ENCODE measurements around the gene MRPL40. TPM values are rescaled to one million over a fixed set of nuclear protein-coding genes. Genes with fewer than 3 reads are reported as not detected.

Gene MRPL40
- total and polyA plus RNA-seq, 2 experiments from 2014 or later: 15.5 to 53.5 TPM

GRCh38 chr22:19398652-19399051 is 33.7 kb upstream of the MRPL40 start:
- peaks cover 17% of the 10 kb centered on the region for H3K36me3 ChIP-seq (ENCODE audit: insufficient read depth)
- H3K27ac Mint-ChIP-seq: no peak overlapping the region
- no peak for ATAC-seq

More at GRCh38 chr22:19398652-19399051, 33.7 kb upstream of the MRPL40 start:
- Mint-ChIP-seq H3K36me3 (ENCODE audit: low read depth) (peaks cover 55% of the 10 kb centered on the region), H3K9me3 (no peaks in the 10 kb centered on the region), H3K27me3 (ENCODE audit: insufficient read depth, low read depth, poor library complexity) (peaks cover 10% of the 10 kb centered on the region), H3K4me3 (no peak overlapping the region), H3K4me1 (no peaks in the 10 kb centered on the region)
- H3K27me3 ChIP-seq (ENCODE audit: insufficient read depth): no peaks in the 10 kb centered on the region
- no peaks in the 10 kb centered on the region for H3F3A ChIP-seq (replicated peaks; ENCODE audit: low read depth)
- TF ChIP-seq NANOG (IDR thresholded peaks at IDR 0.05; ENCODE audit: borderline replicate concordance) (no peak), EZH2 (IDR thresholded peaks at IDR 0.05; ENCODE audit: low read depth, unreplicated experiment) (no peak), ETS1 (IDR thresholded peaks at IDR 0.05) (no peak), STAT1 (IDR thresholded peaks at IDR 0.05; ENCODE audit: unreplicated experiment) (no peak), ZNF114 (CRISPR knock-in tag; IDR thresholded peaks at IDR 0.05) (no peak), JUNB (IDR thresholded peaks at IDR 0.05; ENCODE audit: unreplicated experiment) (no peak), ZNF331 (CRISPR knock-in tag; IDR thresholded peaks at IDR 0.05; ENCODE audit: low read depth) (no peak), EZH2phosphoT487 (IDR thresholded peaks at IDR 0.05; ENCODE audit: unreplicated experiment) (no peak), ZNF462 (CRISPR knock-in tag; IDR thresholded peaks at IDR 0.05) (no peak), REST (IDR thresholded peaks at IDR 0.05; ENCODE audit: unreplicated experiment) (no peak), POLR2AphosphoS5 (IDR thresholded peaks at IDR 0.05; ENCODE audit: low read depth) (no peak), CREB1 (CRISPR knock-in tag; IDR thresholded peaks at IDR 0.05; ENCODE audit: low read depth) (no peak)
- TF ChIP-seq, protein P1, sequence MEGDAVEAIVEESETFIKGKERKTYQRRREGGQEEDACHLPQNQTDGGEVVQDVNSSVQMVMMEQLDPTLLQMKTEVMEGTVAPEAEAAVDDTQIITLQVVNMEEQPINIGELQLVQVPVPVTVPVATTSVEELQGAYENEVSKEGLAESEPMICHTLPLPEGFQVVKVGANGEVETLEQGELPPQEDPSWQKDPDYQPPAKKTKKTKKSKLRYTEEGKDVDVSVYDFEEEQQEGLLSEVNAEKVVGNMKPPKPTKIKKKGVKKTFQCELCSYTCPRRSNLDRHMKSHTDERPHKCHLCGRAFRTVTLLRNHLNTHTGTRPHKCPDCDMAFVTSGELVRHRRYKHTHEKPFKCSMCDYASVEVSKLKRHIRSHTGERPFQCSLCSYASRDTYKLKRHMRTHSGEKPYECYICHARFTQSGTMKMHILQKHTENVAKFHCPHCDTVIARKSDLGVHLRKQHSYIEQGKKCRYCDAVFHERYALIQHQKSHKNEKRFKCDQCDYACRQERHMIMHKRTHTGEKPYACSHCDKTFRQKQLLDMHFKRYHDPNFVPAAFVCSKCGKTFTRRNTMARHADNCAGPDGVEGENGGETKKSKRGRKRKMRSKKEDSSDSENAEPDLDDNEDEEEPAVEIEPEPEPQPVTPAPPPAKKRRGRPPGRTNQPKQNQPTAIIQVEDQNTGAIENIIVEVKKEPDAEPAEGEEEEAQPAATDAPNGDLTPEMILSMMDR (conservative IDR thresholded peaks at IDR 0.05; ENCODE audit: low read depth in 2 of 2): no peak
- H3K27ac ChIP-seq (ENCODE audit: low read depth): no peak overlapping the region
- H3K4me1 ChIP-seq (ENCODE audit: insufficient read depth): no peaks in the 10 kb centered on the region
- H3K4me2 ChIP-seq: no peak overlapping the region
- H3K9me2 ChIP-seq (ENCODE audit: insufficient read depth): no peaks in the 10 kb centered on the region
- peaks cover 13% of the 10 kb centered on the region for H4K20me1 ChIP-seq (replicated peaks; ENCODE audit: insufficient read depth)
- H3K4me3 ChIP-seq: no peak overlapping the region
- 0 out of 2 replicates have a peak, but pooled peaks cover 3% of the 10 kb centered on the region for H3K79me2 ChIP-seq (replicated peaks; ENCODE audit: insufficient read depth)
- no peak overlapping the region for H2AFZ ChIP-seq
- DNase-seq (ENCODE audit: low spot score): no peak

Data from GM23338 (cell line).